ENCODE data around the gene LDLRAD1.
"Not testable (repeated sequence)": the region's sequence is repeated elsewhere in the genome, so short reads cannot be mapped to it uniquely, and the experiment has no call there.

LDLRAD1 gene, protein sequence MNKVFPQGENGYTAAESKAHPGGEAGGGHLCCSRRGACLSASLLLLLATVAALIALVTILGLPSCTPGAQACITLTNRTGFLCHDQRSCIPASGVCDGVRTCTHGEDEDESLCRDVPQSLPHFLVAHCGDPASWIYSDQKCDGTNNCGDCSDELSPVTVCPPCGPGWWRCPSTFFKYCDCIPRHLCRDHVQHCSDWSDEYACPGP

DNA sequence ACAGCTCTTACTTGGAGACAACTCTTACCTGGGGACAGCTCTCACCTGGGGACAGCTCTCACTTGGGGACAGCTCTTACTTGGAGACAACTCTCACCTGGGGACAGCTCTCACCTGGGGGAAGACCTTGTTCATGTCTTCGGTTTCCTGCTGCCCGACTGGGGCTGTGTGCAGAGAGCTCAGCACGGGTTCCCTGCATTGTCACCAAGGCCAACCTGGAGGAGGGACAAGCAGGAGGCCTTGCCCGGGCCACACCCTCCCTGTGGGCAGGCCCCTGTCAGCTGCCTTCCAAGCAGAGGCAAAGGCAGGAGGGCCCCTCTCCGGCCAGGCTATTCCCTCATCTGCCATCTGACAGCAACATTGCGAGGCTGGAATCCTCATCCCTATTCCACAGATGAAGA lies at the start of gene LDLRAD1:
Gene LDLRAD1, minus strand, starts transcription at position 208 of the 400 bp plus-strand sequence. Its CDS starts 74 bp downstream, at position 134.
- no peak for DNase-seq (ENCODE audit: low read depth, low spot score)

DNA sequence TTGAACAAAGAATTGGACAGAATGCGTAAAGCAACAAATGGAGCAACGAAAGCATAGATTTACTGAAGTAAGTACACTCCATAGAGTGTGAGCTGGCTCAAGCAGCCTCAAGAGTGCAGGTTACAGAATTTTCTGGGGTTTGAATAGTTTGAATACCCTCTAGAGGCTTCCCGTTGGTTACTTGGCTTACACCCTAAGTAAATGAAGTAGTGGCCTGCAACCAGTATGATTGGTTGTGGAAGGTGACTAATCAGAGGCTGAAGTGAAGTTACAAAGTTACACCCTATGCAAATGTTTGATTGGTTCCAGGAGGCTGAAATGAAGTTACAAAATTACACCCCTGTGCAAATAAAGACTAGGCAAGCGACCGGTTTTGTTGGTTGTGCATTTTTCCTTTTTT lies 46.3 kb upstream of the LDLRAD1 start:
- DNase-seq (ENCODE audit: low read depth, low spot score), result no peak

DNA sequence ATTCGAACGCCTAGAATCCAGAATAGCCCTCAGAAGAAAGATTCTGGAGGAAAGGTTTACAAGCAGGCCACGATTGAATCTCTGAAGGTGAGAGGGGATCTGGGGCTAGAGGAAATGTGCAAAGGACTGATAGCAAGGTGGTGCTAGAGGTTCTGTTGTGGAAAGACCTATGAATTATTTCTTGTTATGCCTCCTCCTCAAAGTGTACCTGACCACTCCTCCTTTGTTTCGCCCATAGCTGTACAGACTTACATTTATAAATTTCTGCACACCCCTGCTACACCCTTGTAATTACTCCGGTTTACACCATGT lies 36.4 kb upstream of the LDLRAD1 start:
- DNase-seq (ENCODE audit: low read depth, low spot score), result no peak

DNA sequence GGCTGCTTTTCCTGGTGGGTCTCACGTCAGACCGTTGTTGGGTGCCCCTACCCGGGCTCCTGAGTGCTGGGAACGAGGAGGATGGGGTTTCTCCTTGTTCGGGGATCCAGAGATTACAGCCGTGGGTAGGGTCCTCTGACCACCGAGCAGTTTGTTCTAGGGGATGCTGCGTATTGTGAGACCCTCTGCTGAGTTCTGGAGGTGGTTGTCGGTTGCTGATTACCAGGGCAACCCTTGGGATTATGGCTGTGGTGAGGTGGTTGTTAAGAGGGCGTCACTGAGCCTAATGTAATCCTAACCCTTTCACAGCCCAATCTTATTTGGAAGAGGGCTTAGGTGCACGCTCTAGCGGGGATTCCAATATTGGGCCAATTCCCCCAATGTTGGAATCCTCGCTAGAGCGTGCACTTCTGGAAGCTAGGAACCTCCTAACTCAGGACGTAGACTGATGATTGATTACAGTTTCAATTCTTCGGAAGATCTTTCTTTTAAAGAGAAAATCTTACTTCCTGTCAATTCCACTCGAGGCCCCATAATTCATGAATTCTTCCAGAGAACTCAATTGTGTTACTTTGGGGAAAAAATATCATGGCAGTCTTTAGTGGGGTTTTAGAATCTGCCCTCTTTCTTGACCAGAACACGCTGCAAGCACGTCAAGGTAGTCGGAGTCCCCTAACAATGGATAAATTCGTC lies 35.9 kb upstream of the LDLRAD1 start:
- DNase-seq (ENCODE audit: low read depth, low spot score), result no peak

DNA sequence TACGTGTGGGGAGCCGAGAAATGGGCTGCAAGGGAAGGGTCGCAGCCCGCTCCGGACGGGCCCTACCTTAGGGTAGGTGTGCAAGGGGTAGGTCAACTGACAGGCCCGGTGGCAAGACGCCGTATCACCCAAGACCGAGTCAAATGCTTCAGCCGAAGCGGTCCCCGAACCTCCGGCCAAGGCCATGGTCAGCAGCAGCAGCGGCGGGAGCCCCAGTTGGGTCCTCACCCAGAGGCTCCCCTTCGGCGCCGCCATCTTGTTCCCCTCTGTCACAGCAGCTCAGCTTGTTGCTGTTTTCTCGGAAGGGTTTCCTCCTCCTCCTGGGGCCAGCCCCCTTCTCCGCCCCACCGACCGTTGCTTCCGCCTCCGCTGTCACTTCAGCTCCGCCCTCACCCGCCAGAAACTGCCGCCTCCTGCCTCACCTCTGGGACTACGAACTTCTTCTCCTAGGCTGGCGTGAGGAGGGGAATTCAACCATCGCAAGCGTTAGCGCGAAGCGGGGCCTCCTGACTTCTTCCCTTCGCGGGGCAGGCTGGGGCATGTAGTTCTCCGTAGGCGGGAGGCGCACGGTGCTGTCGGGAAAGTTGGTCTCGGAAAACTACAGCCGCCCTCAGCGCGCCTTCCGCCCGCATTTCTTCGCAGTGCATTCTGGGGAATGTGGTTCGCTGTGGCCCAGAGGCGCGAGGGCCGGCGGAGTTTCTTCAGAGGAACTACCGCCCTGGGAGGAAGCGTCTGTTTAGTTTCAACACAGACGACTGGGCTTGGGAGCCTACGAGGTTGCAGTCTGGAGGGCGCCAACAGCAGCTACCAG lies 35.2 kb upstream of the LDLRAD1 start, which contains the start of the genes TCEANC2 and TMEM59:
Gene TCEANC2, plus strand, starts transcription at position 675 of the 811 bp plus-strand sequence. CDS start 815 bp downstream, outside the sequence.
Gene TMEM59, minus strand, starts transcription at position 271 of the 811 bp plus-strand sequence. Its CDS starts 16 bp downstream, at position 255.
- peak; percentile 100 for DNase-seq (ENCODE audit: low read depth, low spot score)

DNA sequence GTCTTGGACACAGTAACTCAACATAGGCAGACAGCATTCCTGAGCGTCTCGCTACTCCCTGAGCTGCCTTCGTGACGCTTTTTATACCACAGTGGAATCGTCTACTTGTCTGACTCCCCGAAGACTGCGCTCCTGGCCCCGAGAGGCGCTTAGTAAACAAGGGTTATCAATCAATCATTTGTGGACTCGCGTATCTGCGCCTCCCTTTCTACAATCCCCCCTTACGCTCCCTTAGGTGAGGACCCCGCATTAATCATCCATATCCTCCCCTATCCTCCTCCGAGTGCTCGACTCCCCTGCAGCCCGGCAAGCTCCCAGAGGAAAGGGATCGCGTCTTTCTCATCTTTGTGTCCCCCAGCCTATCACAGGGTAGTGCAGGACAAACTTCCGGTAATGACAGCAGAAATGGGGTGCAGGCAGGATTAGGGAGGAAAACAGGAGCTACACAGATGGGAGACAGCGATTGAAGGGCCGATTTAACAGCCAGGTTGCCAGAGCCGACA lies 34.5 kb upstream of the LDLRAD1 start:
- peak; percentile 85 for DNase-seq (ENCODE audit: low read depth, low spot score)

DNA sequence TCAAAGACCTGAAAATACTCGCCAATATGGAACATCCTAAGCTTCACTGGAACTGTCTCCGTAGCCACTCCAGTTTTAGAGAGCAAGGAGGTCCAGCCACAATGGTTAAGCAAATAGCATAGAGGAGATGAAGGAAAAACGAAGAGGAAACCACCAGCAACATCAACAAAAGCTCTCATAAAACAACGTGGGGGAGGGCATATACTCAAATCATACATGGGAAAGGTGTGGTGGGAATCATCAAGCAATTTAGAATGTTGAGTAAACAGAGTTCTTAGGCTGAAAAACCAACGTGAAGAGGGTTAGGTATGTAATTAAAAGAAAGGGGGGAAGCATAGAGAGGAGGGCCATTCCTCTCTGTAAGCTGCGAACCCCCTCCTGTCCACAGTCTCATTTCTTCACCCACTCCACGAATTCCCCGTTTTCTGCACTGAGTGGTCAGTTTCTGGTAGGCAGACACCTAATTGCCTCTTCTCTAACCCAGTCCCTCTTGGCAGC lies 34.0 kb upstream of the LDLRAD1 start:
- DNase-seq (ENCODE audit: low read depth, low spot score), result no peak

DNA sequence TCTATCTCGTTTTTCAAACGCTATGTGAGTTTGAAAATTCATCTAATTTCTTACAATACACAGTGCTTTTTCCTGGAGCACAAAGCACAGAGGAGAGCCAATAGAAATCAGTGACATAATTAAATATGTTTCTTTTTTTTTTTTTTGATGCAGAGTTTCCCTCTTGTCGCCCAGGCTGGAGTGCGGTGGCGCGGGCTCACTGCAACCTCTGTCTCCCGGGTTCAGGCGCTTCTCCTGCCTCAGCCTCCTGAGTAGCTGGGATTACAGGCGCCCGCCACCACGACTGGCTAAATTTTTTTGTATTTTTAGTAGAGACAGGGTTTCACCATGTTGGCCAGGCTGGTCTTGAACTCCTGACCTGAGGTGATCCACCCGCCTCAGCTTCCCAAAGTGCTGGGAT lies 32.4 kb upstream of the LDLRAD1 start:
- DNase-seq (ENCODE audit: low read depth, low spot score), result not testable (repeated sequence)

DNA sequence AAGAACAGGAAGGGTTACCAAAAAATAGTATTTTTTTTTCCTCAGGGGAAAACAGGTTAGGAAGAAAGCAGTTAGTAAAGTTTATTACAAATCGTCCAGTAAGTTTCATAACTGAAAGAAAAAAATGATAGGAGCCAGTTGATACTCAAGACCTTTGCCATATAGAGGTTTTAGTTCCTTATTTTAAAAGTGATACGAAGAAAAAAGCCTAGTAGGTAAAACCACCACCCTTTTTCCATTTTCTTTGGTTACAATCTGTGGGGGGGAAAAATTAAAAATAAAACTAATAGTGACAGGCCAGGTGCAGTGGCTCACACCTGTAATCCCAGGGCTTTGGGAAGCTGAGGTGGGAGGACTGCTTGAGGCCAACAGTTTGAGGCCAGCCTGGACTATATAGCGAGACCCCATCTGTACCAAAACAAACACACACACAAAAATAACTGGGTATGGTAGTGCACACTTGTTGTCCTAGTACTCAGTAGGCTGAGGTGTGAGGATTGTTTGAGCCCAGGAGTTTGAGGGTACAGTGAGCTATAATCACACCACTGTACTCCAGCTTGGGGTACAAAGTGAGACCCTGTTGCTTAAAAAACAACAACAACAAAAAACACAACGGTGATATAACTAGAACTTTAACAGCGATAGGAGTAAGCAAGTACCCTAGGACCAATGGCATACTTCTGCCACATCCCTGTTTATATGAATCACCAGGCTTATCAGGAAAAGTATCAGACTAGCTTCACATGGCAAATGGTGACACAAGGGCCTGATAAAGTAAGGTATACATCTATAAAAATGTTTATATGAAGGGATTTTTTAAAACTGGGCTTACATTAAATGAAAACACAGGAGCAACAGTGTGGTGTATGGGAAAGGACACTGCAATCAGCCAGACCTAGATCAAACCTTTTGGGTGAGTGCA lies 29.7 kb upstream of the LDLRAD1 start:
- DNase-seq (ENCODE audit: low read depth, low spot score), result no peak

DNA sequence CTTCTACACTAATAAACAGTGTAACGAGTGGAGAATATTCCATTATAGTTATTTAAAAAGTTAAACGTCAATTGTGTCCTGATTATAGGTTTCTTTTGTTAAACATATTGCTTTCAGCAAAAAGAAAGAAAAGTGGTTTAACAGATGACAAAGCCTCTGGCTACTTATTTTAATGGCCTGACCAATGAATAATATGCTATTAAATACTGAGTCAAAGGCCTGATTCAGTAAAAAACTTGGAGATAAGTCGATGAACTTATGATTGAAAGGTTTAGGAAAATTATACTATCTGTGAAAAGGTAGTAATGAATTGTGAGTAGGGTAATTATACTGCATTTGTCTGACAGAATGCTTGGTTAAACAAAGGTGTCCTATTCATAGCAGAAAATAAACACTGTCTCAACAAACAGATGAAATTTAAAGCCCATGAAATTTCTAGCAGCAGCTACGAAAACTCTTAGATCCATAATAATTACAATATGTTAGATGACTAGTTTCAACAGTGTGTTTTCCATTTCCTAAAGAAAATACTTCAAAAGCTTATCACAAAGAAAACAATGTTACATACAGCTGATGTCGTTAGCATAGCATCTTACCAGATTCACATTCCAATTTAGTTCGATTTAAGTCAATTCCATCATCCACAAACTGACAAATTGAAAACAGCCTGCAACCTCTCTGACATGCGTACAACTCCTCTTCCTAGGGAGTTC lies 28.8 kb upstream of the LDLRAD1 start:
- DNase-seq (ENCODE audit: low read depth, low spot score), result no peak

DNA sequence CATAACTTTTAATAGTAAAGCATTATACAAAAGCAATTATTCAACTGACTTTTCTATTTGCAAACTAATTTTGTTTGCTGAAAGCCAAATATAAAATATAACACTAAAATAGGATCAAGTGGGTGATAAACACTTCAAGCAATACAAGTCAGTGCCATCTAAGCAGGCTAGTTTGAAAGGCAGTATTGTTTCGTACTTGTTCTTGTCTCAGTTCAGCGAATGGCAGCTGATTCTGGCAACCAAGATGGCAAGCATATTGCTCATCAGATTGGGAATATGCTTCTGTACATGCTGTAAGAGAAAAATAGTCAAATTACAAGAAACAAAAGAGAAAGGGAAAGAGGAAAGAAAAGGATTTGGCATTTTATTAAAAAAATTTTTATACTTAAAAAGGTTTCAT lies 27.5 kb upstream of the LDLRAD1 start:
- no peak for DNase-seq (ENCODE audit: low read depth, low spot score)

DNA sequence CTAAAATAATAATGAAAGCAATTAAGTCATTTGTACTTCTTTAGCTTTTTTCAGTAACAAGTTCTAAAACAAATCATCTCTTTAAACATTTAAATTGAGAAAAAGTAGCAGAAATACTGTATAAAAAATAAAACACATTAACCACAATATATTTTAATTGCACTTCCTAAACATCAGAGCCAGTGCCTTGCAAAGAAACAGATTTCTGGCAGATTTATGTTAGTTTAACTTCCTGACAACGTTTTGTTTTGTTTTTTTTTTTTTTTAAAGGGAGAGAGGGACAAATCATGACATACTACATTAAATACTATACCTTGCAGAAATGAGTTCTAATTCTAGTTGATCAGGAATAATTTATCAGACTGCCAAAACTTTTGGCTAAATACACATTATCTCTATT lies 23.8 kb upstream of the LDLRAD1 start:
- DNase-seq (ENCODE audit: low read depth, low spot score), result no peak

DNA sequence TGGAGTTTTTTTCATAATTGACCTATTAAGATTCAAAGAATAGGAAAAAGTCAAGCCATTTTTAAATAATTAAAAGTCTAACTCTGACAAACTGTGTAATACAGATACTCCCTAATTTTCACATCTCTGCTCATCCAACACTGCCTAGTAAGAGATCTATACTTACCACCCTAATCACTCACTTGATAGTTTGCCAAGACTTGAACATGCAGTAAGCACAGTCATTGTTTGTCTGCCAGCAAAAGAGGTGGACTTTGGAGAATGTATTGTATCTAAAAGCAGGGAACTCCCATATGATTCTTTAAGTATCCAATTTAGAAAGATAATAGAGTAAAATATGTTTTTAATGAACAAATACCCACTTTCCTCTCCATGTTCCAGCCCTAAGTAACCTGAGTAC lies 19.5 kb upstream of the LDLRAD1 start:
- peak; percentile 25 for DNase-seq (ENCODE audit: low read depth, low spot score)

DNA sequence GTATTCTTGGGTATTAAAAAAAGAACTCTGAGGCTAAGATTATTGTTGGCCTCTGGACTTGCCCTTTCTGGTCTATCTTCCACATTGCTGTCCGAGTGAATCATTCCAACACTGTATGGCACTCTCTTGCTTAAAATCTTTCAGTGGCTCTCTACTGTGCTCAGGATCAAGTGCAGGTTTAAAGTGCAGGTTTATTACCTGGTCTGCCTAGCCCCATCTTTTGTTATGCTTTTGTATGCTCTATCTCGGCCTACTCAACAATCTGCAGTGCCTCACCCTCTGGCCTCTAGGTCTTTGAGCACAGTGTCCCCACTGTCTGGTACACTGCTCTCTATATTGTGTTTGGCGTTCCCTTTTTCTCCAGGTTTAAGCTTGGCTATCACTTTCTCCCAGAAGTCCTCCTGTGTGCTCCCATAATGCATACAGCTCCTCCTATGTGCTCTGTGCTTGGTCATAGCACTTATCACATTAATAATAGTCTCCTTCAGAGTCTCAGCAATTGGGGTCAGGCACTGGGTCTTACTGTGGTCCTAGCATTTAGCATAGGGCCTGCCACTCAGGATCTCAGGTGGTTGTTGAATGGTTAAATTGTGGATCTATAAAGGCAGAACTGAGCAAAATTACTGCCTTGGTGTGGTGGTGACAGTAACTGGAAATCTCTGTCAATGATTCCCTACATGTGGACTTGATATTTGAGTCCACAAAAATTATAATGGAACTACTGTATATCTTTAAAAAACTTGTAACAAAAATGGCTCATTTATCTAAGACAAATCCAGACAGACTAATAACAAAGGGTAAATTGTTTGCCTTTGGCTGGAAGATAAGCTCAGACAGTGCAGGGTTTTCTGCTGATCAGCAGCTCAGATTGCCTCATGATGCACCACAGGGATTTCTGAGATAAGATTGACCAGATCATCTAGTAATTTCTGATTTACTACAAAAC lies 10.6 kb upstream of the LDLRAD1 start:
- no peak for DNase-seq (ENCODE audit: low read depth, low spot score)

DNA sequence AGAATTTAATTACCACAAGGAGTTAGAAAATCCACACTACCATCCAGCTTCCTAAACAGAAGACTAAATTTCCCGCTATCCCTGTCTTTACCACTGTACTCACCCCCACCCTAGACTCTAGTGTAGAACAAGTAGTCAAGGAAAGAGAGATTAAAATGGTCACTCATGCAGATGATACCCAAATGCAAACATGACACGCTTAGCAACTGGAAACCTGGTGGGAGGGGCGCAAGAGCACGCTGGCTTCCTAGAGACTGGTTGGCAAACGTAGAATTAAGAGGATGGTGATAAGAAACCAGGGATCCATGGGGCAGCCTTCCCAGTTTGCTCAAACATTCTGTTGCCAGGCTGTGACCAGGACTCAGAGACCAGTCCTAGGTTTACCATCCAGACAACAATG lies 9.9 kb upstream of the LDLRAD1 start:
- no peak for DNase-seq (ENCODE audit: low read depth, low spot score)

DNA sequence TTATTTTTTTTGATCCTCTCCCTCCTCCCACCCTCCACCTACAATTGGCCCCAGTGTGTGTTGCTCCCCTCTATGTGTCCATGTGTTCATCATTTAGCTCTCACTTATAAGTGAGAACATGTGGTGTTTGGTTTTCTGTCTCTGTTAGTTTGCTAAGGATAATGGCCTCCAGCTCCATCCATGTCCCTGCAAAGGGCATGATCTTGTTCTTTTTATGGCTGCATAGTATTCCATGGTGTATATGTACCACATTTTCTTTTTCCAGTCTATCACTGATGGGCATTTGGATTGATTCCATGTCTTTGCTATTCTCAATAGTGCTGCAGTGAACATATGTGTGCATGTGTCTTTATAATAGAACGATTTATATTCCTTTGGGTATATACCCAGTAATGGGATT lies 6.8 kb upstream of the LDLRAD1 start:
- DNase-seq (ENCODE audit: low read depth, low spot score), result not testable (repeated sequence)

DNA sequence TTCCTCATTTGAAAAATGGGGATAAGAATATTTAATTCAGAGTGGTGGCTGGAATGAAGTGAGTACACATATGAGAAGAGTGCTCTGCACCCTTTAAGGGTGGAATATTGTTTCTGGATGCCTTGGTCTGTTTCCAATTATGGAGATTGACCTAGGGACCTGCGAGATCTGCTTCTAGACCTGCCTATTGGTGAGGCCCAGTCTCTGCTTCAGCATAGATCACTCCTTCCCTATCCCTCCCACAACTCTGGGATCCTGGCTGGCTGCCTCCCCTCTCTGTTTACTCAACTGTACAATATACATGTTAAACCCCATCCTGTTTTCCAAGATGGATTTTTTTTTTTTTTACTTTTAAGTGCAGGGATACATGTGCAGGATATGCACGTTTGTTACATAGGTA lies 6.4 kb upstream of the LDLRAD1 start:
- DNase-seq (ENCODE audit: low read depth, low spot score), result no peak

DNA sequence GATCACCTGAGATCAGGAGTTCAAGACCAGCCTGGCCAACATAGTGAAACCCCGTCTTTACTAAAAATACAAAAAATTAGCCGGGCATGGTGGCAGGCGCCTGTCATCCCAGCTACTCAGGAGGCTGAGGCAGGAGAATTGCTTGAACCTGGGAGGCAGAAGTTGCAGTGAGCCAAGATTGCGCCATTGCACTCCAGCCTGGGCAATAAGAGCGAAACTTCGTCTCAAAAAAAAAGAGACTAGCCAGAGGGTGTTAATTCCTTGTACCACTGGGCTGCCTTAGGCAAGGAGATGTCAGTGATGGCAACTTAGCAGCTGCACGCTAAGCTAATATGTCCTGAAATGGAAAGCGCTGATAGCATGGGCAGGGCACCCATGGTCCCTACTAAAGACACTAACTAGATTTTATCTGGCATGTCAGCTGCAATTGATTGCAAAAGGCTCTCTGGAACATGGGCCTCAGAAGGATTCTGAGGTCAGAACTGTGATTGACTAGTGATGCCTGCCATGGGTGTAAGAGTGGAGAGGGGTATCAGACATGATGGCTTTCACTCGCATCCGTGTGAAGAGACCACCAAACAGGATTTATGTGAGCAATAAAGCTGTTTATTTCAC lies 1.7 kb upstream of the LDLRAD1 start:
- not testable (repeated sequence) for DNase-seq (ENCODE audit: low read depth, low spot score)

DNA sequence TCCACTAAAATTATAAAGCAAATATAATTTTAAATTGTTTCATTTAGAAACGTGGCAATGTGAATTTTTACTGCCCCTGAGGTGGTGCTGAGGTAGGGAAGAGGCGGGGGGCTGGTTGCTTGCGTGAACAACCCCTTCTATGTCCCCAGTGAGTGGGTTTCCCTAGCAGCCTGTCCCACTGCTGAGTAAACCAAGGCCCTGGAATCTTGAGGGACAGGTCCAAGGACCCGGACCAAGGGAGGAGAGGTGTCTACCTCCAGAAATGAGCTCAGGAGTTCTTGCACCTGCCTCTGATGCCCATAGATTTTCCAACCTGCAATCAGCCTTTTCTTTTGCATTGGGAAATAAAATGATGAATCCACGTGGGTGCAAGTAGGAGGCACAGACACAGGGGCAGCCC lies 649 bp upstream of the LDLRAD1 start:
- DNase-seq (ENCODE audit: low read depth, low spot score), result no peak

Measured in astrocyte of the hippocampus (primary cell).